K562 (cell line): ENCODE results near the gene ACADVL. TPM values are rescaled to one million over a fixed set of nuclear protein-coding genes. Genes with fewer than 3 reads are reported as not detected.

Experiments
- ARHGAP35 ChIP-seq: fragments of 450-650 bp; IDR thresholded peaks from 2 replicates; pipeline ENCODE4 v1.6.1; 2018; ENCODE audit not compliant: partially characterized antibody
- GTF2B ChIP-seq: IDR thresholded peaks from 2 replicates; pipeline ENCODE4 v1.6.1; 2011; ENCODE audit not compliant: insufficient read length; ENCODE audit errors: extremely low read depth
- KLF16 ChIP-seq: IDR thresholded peaks from 2 replicates; pipeline ENCODE4 v1.6.1; 2016; ENCODE audit warnings: antibody characterized with exemption
- MGA ChIP-seq: fragments of 450-650 bp; IDR thresholded peaks from 2 replicates; pipeline ENCODE4 v1.6.1; 2016; ENCODE audit warnings: mild to moderate bottlenecking, moderate library complexity
- NFATC3 ChIP-seq: fragments of 450-650 bp; IDR thresholded peaks from 2 replicates; pipeline ENCODE4 v1.6.1; 2017; ENCODE audit warnings: mild to moderate bottlenecking
- PHF8 ChIP-seq: fragments of 200-600 bp; sonication (generic); IDR thresholded peaks from 2 replicates; pipeline ENCODE4 v1.6.1; 2012; ENCODE audit warnings: mixed run types, mild to moderate bottlenecking, inconsistent platforms, low read length, moderate library complexity, borderline replicate concordance
- PML ChIP-seq: IDR thresholded peaks from 2 replicates; pipeline ENCODE4 v1.6.1; 2012; ENCODE audit warnings: low read length, inconsistent platforms
- RAD51 ChIP-seq: fragments of 450-650 bp; IDR thresholded peaks from 2 replicates; pipeline ENCODE4 v1.7.1; 2016; ENCODE audit warnings: low read depth, mild to moderate bottlenecking, borderline replicate concordance
- SMARCC2 ChIP-seq: fragments of 450-650 bp; IDR thresholded peaks from 2 replicates; pipeline ENCODE4 v1.6.1; 2017; ENCODE audit warnings: antibody characterized with exemption, moderate library complexity, mild to moderate bottlenecking, low read depth
- XRCC3 ChIP-seq: fragments of 450-650 bp; IDR thresholded peaks from 2 replicates; pipeline ENCODE4 v1.6.1; 2017; ENCODE audit warnings: mild to moderate bottlenecking, moderate library complexity
- ZNF280A ChIP-seq: fragments of 450-650 bp; IDR thresholded peaks from 2 replicates; pipeline ENCODE4 v1.6.1; 2018; ENCODE audit warnings: mild to moderate bottlenecking, low read depth; ENCODE audit not compliant: partially characterized antibody
- ZNF583 ChIP-seq: fragments of 250-450 bp; sonication (Bioruptor Pico); IDR thresholded peaks from 2 replicates; pipeline ENCODE4 v1.4.0; 2020
- ZNF699 ChIP-seq: fragments of 250-450 bp; sonication (Bioruptor Pico); IDR thresholded peaks from 2 replicates; pipeline ENCODE4 v1.8.0; 2021; ENCODE audit warnings: mild to moderate bottlenecking, moderate library complexity; ENCODE audit not compliant: insufficient replicate concordance
- polyA plus RNA-seq, 8 experiments: library from polyadenylated mRNA; depleted of rRNA in 4 of 8; stranded (reverse) in 5 of 8; unstranded in 3 of 8; fragments of >200 nt; fragmentation: Nextera tagmentation in 2 of 8; fragmentation: Illumina TruSeq in 1 of 8; extraction: Ambion mirVana in 2 of 8; extraction: Trizol in 1 of 8; gene quantifications; 2 replicates each; pipeline versions ENCODE4 v1.2.1 to v1.2.3, GENCODE V29; 2011 to 2014; ENCODE audit warnings: inconsistent platforms in 1 of 8, missing spikeins in 1 of 8
- total RNA-seq, 7 experiments: library from RNA; depleted of rRNA in 6 of 7; stranded (reverse); fragments of >200 nt in 6 of 7; fragmentation: Illumina TruSeq in 2 of 7; extraction: Trizol in 2 of 7; gene quantifications; 2 replicates each; pipeline versions ENCODE4 v1.2.1 to v1.2.3, GENCODE V29; 2011 to 2021; ENCODE audit warnings: low replicate concordance in 1 of 7

Gene ACADVL
- total and polyA plus RNA-seq, 9 of the 15 experiments (the other 6 are each of a cell fraction or from before 2014, with no cell fraction given): 25.5 to 449 (median 214) TPM

- TF ChIP-seq ZNF699 (no peak), RAD51 (no peak), ZNF583 (no peak), ZNF280A (no peak), ARHGAP35 (no peak), MGA (no peak), PML (no peak), GTF2B (no peak), KLF16 (peak; percentile 8; the same call in 1 of the 2 replicates), XRCC3 (no peak), SMARCC2 (no peak), NFATC3 (no peak), PHF8 (peak; percentile 26; the same call in 1 of the 2 replicates)
These were observed 42.4 kb upstream of the ACADVL start (continued) for GRCh38 chr17:7177191-7177953.
